Smooth muscle cell (in vitro differentiated cells): ENCODE results near the gene LCN9. TPM values are rescaled to one million over a fixed set of nuclear protein-coding genes. Genes with fewer than 3 reads are reported as not detected.

Source experiments
- DNase-seq: peaks from one replicate; lab custom pipeline; 2025; ENCODE audit not compliant: unreplicated experiment; lab: John Stamatoyannopoulos, UW
- H2AFZ ChIP-seq: fragments of 200-600 bp; sonication (generic); 2 replicates; pipeline ENCODE4 v1.6.0; 2016; ENCODE audit warnings: antibody characterized with exemption, low read depth, mild to moderate bottlenecking
- H3F3A ChIP-seq: fragments of 200-600 bp; sonication (generic); 2 replicates; pipeline ENCODE4 v1.6.0; 2017; ENCODE audit warnings: antibody characterized with exemption, low read depth
- H3K27ac ChIP-seq: fragments of 200-600 bp; sonication (generic); 2 replicates; pipeline ENCODE4 v1.5.1; 2016; ENCODE audit warnings: low read depth, mild to moderate bottlenecking
- H3K27me3 ChIP-seq: fragments of 200-600 bp; sonication (generic); 2 replicates; pipeline ENCODE4 v1.6.1; 2016; ENCODE audit warnings: low read depth, mild to moderate bottlenecking
- H3K36me3 ChIP-seq: fragments of 200-600 bp; sonication (generic); 2 replicates; pipeline ENCODE4 v1.5.1; 2016; ENCODE audit warnings: low read depth
- H3K4me1 ChIP-seq: fragments of 200-600 bp; sonication (generic); 2 replicates; pipeline ENCODE4 v1.5.1; 2016; ENCODE audit warnings: low read depth
- H3K4me2 ChIP-seq: fragments of 200-600 bp; sonication (generic); 2 replicates; pipeline ENCODE4 v1.6.0; 2016; ENCODE audit warnings: mild to moderate bottlenecking
- H3K4me3 ChIP-seq: fragments of 200-600 bp; sonication (generic); 2 replicates; pipeline ENCODE4 v1.5.1; 2016; ENCODE audit warnings: mild to moderate bottlenecking
- H3K79me2 ChIP-seq: fragments of 200-600 bp; sonication (generic); 2 replicates; pipeline ENCODE4 v1.6.0; 2016; ENCODE audit warnings: low read depth, mild to moderate bottlenecking
- H3K9ac ChIP-seq: fragments of 200-600 bp; sonication (generic); 2 replicates; pipeline ENCODE4 v1.6.0; 2016; ENCODE audit warnings: low read depth
- H3K9me3 ChIP-seq: fragments of 200-600 bp; sonication (generic); replicated peaks from 2 replicates; pipeline ENCODE4 v1.5.1; 2016; ENCODE audit warnings: low read depth
- H4K20me1 ChIP-seq: fragments of 200-600 bp; sonication (generic); 2 replicates; pipeline ENCODE4 v1.6.0; 2016; ENCODE audit warnings: low read depth
- CTCF ChIP-seq: fragments of 200-600 bp; sonication (generic); IDR thresholded peaks from 2 replicates; pipeline ENCODE4 v1.5.1; 2017; ENCODE audit warnings: borderline replicate concordance, mild to moderate bottlenecking, antibody characterized with exemption; ENCODE audit not compliant: insufficient read depth, poor library complexity, severe bottlenecking
- WGBS: methylation state at CpG from one replicate; pipeline ENCODE4 v1.1.7; 2016; ENCODE audit warnings: low lambda C conversion rate; 5-methylcytosine and 5-hydroxymethylcytosine counted together
- polyA plus RNA-seq: library from polyadenylated mRNA; unstranded; fragments of >200 nt; fragmentation: Nextera tagmentation; extraction: Ambion mirVana; gene quantifications from 2 replicates; pipeline ENCODE4 v1.2.1, GENCODE V29; 2016
- total RNA-seq: library from RNA; depleted of rRNA; stranded (reverse); fragments of >200 nt; gene quantifications from 2 replicates; pipeline ENCODE4 v1.2.3, GENCODE V29; 2014

Gene LCN9
- total and polyA plus RNA-seq, 2 experiments from 2014 or later = 20.8 to 22.0 TPM

GRCh38 chr9:135674977-135675376 is 11.9 kb downstream of the LCN9 start:
- TF ChIP-seq CTCF = no peak
- H3K79me2 ChIP-seq = no peaks in the 10 kb centered on the region
- H3K4me2 ChIP-seq = no peak overlapping the region
- WGBS = 94% methylated on average over 10 of the region's 10 CpGs
- no peak overlapping the region for H3K4me3 ChIP-seq
- H3K27me3 ChIP-seq = no peaks in the 10 kb centered on the region
- no peaks in the 10 kb centered on the region for H4K20me1 ChIP-seq
- no peaks in the 10 kb centered on the region for H3K4me1 ChIP-seq
- no peak overlapping the region for H3K27ac ChIP-seq
- H3K9me3 ChIP-seq = no peaks in the 10 kb centered on the region
- H2AFZ ChIP-seq = no peak overlapping the region
- no peak overlapping the region for H3K9ac ChIP-seq
- H3F3A ChIP-seq = no peaks in the 10 kb centered on the region
- DNase-seq = no peak
- H3K36me3 ChIP-seq = no peaks in the 10 kb centered on the region

- Histone ChIP-seq H3K4me1 (no peaks in the 10 kb centered on the region), H3K36me3 (no peaks in the 10 kb centered on the region), H3K27me3 (no peaks in the 10 kb centered on the region), H3K4me2 (no peak overlapping the region), H3K4me3 (no peak overlapping the region), H3K9me3 (no peaks in the 10 kb centered on the region), H3K79me2 (no peaks in the 10 kb centered on the region), H2AFZ (no peak overlapping the region), H4K20me1 (no peaks in the 10 kb centered on the region), H3K27ac (no peak overlapping the region), H3K9ac (no peak overlapping the region), H3F3A (no peaks in the 10 kb centered on the region)
- DNase-seq = no peak
- 96% methylated on average over 13 of the region's 13 CpGs for WGBS
- TF ChIP-seq CTCF = no peak
Observed at GRCh38 chr9:135676891-135677290, 13.8 kb downstream of the LCN9 start.

GRCh38 chr9:135677641-135678168 is 14.6 kb downstream of the LCN9 start:
- 94% methylated on average over 22 of the region's 22 CpGs for whole genome bisulfite sequencing
- Histone ChIP-seq H3K79me2 (no peaks in the 10 kb centered on the region), H3K27ac (no peak overlapping the region), H3K4me1 (no peaks in the 10 kb centered on the region), H2AFZ (no peak overlapping the region), H3K9me3 (no peaks in the 10 kb centered on the region), H3K36me3 (no peaks in the 10 kb centered on the region), H3K9ac (no peak overlapping the region), H4K20me1 (no peaks in the 10 kb centered on the region), H3K27me3 (no peaks in the 10 kb centered on the region), H3K4me3 (no peak overlapping the region), H3K4me2 (no peak overlapping the region), H3F3A (no peaks in the 10 kb centered on the region)
- TF ChIP-seq CTCF = no peak
- no peak for DNase-seq
